Neuronal stem cell (in vitro differentiated cells): ENCODE measurements around the gene DCLRE1C.

Source experiments
- DNase-seq: peaks from one replicate; pipeline ENCODE4 v3.0.0-alpha.2; 2013; ENCODE audit warnings: low spot score
- H2AFZ ChIP-seq: one replicate; pipeline ENCODE4 v1.6.1; 2013; ENCODE audit warnings: mild to moderate bottlenecking, low read length, inconsistent platforms
- H2AK5ac ChIP-seq: 2 replicates; pipeline ENCODE4 v1.6.1; 2013; ENCODE audit warnings: low read depth, mild to moderate bottlenecking, inconsistent platforms, low read length, moderate library complexity, mixed read lengths
- H2BK120ac ChIP-seq: 2 replicates; pipeline ENCODE4 v1.6.1; 2013; ENCODE audit warnings: low read depth, mild to moderate bottlenecking, inconsistent platforms, low read length, moderate library complexity, mixed read lengths
- H2BK12ac ChIP-seq: one replicate; pipeline ENCODE4 v1.6.1; 2013; ENCODE audit warnings: low read length, inconsistent platforms
- H2BK15ac ChIP-seq: 2 replicates; pipeline ENCODE4 v1.6.1; 2013; ENCODE audit warnings: mild to moderate bottlenecking, low read length, inconsistent platforms, mixed read lengths
- H2BK5ac ChIP-seq: one replicate; pipeline ENCODE4 v1.6.1; 2013; ENCODE audit warnings: inconsistent platforms, mild to moderate bottlenecking, low read length, moderate library complexity
- H3K14ac ChIP-seq: one replicate; pipeline ENCODE4 v1.6.1; 2013; ENCODE audit warnings: low read length, inconsistent platforms
- H3K18ac ChIP-seq: 2 replicates; pipeline ENCODE4 v1.6.1; 2013; ENCODE audit warnings: low read length, inconsistent platforms
- H3K23ac ChIP-seq: 2 replicates; pipeline ENCODE4 v1.6.1; 2013; ENCODE audit warnings: low read depth, mild to moderate bottlenecking, mixed read lengths, low read length, inconsistent platforms; ENCODE audit not compliant: poor library complexity
- H3K27ac ChIP-seq: replicated peaks from 3 replicates; pipeline ENCODE4 v1.5.1; 2013; ENCODE audit warnings: low read length, inconsistent platforms
- H3K27me3 ChIP-seq, 3 experiments: 2 replicates each; pipeline ENCODE4 v1.6.1; 2013; ENCODE audit warnings: low read length in 3 of 3, mild to moderate bottlenecking in 2 of 3, inconsistent platforms in 1 of 3, low read depth in 1 of 3, mixed read lengths in 1 of 3, moderate library complexity in 1 of 3; ENCODE audit not compliant: control insufficient read depth in 3 of 3, insufficient read depth in 3 of 3
- H3K36me3 ChIP-seq, 2 donors: replicated peaks in 1 of 2; 2 replicates each; pipeline ENCODE4 v1.6.1; 2013; ENCODE audit warnings: low read length in 2 of 2; ENCODE audit not compliant: control insufficient read depth in 2 of 2, insufficient read depth in 2 of 2
- H3K4ac ChIP-seq: 2 replicates; pipeline ENCODE4 v1.6.1; 2013; ENCODE audit warnings: inconsistent platforms, mild to moderate bottlenecking, low read length, moderate library complexity
- H3K4me1 ChIP-seq, 2 donors: 1 replicate in 1 of 2; 2 replicates in 1 of 2; pipeline ENCODE4 v1.6.1; 2013; ENCODE audit warnings: low read length in 2 of 2, low read depth in 1 of 2; ENCODE audit not compliant: control insufficient read depth in 2 of 2, insufficient read depth in 1 of 2
- H3K4me2 ChIP-seq: one replicate; pipeline ENCODE4 v1.6.1; 2013; ENCODE audit warnings: mild to moderate bottlenecking, low read length, inconsistent platforms; ENCODE audit not compliant: insufficient read depth, poor library complexity, severe bottlenecking
- H3K4me3 ChIP-seq, 2 donors: 2 replicates each; pipeline ENCODE4 v1.5.1; 2013; ENCODE audit warnings: low read length in 2 of 2, mild to moderate bottlenecking in 2 of 2, inconsistent platforms in 1 of 2, moderate library complexity in 1 of 2
- H3K79me1 ChIP-seq: one replicate; pipeline ENCODE4 v1.6.1; 2013; ENCODE audit warnings: low read depth, mild to moderate bottlenecking, inconsistent platforms, low read length, moderate library complexity
- H3K9ac ChIP-seq: one replicate; pipeline ENCODE4 v1.6.1; 2013; ENCODE audit warnings: mild to moderate bottlenecking, low read depth, low read length, inconsistent platforms; ENCODE audit not compliant: poor library complexity
- H3K9me3 ChIP-seq, 2 donors: replicated peaks in 1 of 2; 2 replicates each; pipeline versions ENCODE3 to v1.6.1; 2013; ENCODE audit warnings: low read length in 2 of 2, mild to moderate bottlenecking in 2 of 2, inconsistent platforms in 1 of 2, low read depth in 1 of 2, mixed read lengths in 1 of 2, moderate library complexity in 1 of 2; ENCODE audit not compliant: control insufficient read depth in 2 of 2, insufficient read depth in 1 of 2
- H4K8ac ChIP-seq: one replicate; pipeline ENCODE4 v1.6.1; 2013; ENCODE audit warnings: low read depth, mild to moderate bottlenecking, inconsistent platforms, low read length, moderate library complexity
- H4K91ac ChIP-seq: one replicate; pipeline ENCODE4 v1.6.1; 2013; ENCODE audit warnings: low read length, low read depth, mild to moderate bottlenecking, inconsistent platforms; ENCODE audit not compliant: poor library complexity
- WGBS, 2 donors: extraction: QIAGEN DNeasy Blood & Tissue Kit; methylation state at CpG; one replicate each; pipeline ENCODE4 v1.1.7; 2013; ENCODE audit warnings: missing lambda C conversion rate in 2 of 2, mixed read lengths in 1 of 2; ENCODE audit not compliant: insufficient read length in 2 of 2, insufficient replicate concordance in 1 of 2; ENCODE audit errors: extremely low coverage in 2 of 2; 5-methylcytosine and 5-hydroxymethylcytosine counted together

Gene DCLRE1C

GRCh38 chr10:14891151-14891550, 62.7 kb downstream of the DCLRE1C start:
- WGBS, 2 donors: no CpG with 5 or more reads among the region's 1 CpG
- H3K79me1 ChIP-seq: peaks cover 2% of the 10 kb centered on the region
- H2AFZ ChIP-seq: no peak overlapping the region
- H2BK15ac ChIP-seq: no peak overlapping the region
- no peak overlapping the region for H4K91ac ChIP-seq
- no peaks in the 10 kb centered on the region for H3K27me3 ChIP-seq
- H2BK12ac ChIP-seq: no peak overlapping the region
- DNase-seq: no peak
- H3K4me1 ChIP-seq: peaks cover 0 to 13% of the 10 kb centered on the region in 2 donors
- H3K4me2 ChIP-seq: no peak overlapping the region
- no peak overlapping the region for H2AK5ac ChIP-seq
- H3K27ac ChIP-seq: no peak overlapping the region
- H2BK120ac ChIP-seq: no peak overlapping the region
- no peak overlapping the region for H3K9ac ChIP-seq
- no peak overlapping the region for H4K8ac ChIP-seq
- H3K4me3 ChIP-seq: no peak overlapping the region
- no peak overlapping the region for H3K23ac ChIP-seq
- H3K9me3 ChIP-seq: peaks cover 0 to 4% of the 10 kb centered on the region in 2 donors
- no peak overlapping the region for H3K14ac ChIP-seq
- H3K4ac ChIP-seq: no peak overlapping the region
- H3K18ac ChIP-seq: no peak overlapping the region
- H3K36me3 ChIP-seq: peaks cover 0 to 61% of the 10 kb centered on the region in 2 donors
- no peak overlapping the region for H2BK5ac ChIP-seq

- H4K91ac ChIP-seq: no peak overlapping the region
- no peak overlapping the region for H2BK120ac ChIP-seq
- peaks cover 0 to 67% of the 10 kb centered on the region in 2 donors for H3K36me3 ChIP-seq
- H3K27ac ChIP-seq: no peak overlapping the region
- H3K14ac ChIP-seq: no peak overlapping the region
- H2BK5ac ChIP-seq: no peak overlapping the region
- no peak overlapping the region for H2AK5ac ChIP-seq
- no peak overlapping the region for H3K18ac ChIP-seq
- H3K9ac ChIP-seq: no peak overlapping the region
- no peak overlapping the region for H3K4me3 ChIP-seq
- DNase-seq: no peak
- no peaks in the 10 kb centered on the region for H3K27me3 ChIP-seq
- H3K4me2 ChIP-seq: no peak overlapping the region
- no peak overlapping the region for H2BK12ac ChIP-seq
- H2BK15ac ChIP-seq: no peak overlapping the region
- no peak overlapping the region for H3K23ac ChIP-seq
- H3K9me3 ChIP-seq: peaks cover 0 to 16% of the 10 kb centered on the region in 2 donors
- peaks cover 0 to 15% of the 10 kb centered on the region in 2 donors for H3K4me1 ChIP-seq
- WGBS, 2 donors: no CpG with 5 or more reads among the region's 2 CpGs
- no peak overlapping the region for H3K4ac ChIP-seq
- no peak overlapping the region for H4K8ac ChIP-seq
- no peak overlapping the region for H2AFZ ChIP-seq
- no peaks in the 10 kb centered on the region for H3K79me1 ChIP-seq
Observed at GRCh38 chr10:14889318-14889717, 64.6 kb downstream of the DCLRE1C start.

- no CpG with 5 or more reads among the region's 3 CpGs for WGBS, 2 donors
- Histone ChIP-seq H3K36me3 (peaks cover 6 to 75% of the 10 kb centered on the region in 2 donors), H2AK5ac (no peak overlapping the region)
Observed at GRCh38 chr10:14884082-14884481, 69.8 kb downstream of the DCLRE1C start.

GRCh38 chr10:14880229-14880628, 73.7 kb downstream of the DCLRE1C start:
- H3K18ac ChIP-seq: no peak overlapping the region
- H3K27me3 ChIP-seq: no peaks in the 10 kb centered on the region
- H2BK12ac ChIP-seq: no peak overlapping the region
- H3K9ac ChIP-seq: no peak overlapping the region
- H2BK15ac ChIP-seq: no peak overlapping the region
- H2AK5ac ChIP-seq: no peak overlapping the region
- peak overlapping the region; percentile 77 to 86 for H3K4me3 ChIP-seq
- H3K36me3 ChIP-seq: peaks cover 6 to 41% of the 10 kb centered on the region in 2 donors
- H4K91ac ChIP-seq: no peak overlapping the region
- WGBS, 2 donors: no CpG with 5 or more reads among the region's 7 CpGs
- peaks cover 0 to 10% of the 10 kb centered on the region in 2 donors for H3K9me3 ChIP-seq
- peaks cover 4 to 7% of the 10 kb centered on the region in 2 donors for H3K4me1 ChIP-seq
- DNase-seq: no peak
- no peak overlapping the region for H2AFZ ChIP-seq
- no peak overlapping the region for H2BK120ac ChIP-seq
- H3K4ac ChIP-seq: no peak overlapping the region
- peak overlapping the region; percentile 59 for H3K4me2 ChIP-seq
- H3K79me1 ChIP-seq: no peaks in the 10 kb centered on the region
- no peak overlapping the region for H4K8ac ChIP-seq
- H2BK5ac ChIP-seq: no peak overlapping the region
- H3K14ac ChIP-seq: no peak overlapping the region
- no peak overlapping the region for H3K27ac ChIP-seq
- no peak overlapping the region for H3K23ac ChIP-seq

More at GRCh38 chr10:14884082-14884481, 69.8 kb downstream of the DCLRE1C start:
- Histone ChIP-seq H3K14ac (no peak overlapping the region), H2BK15ac (no peak overlapping the region), H3K27me3 (no peaks in the 10 kb centered on the region), H3K27ac (no peak overlapping the region), H3K9me3 (peaks cover 0 to 23% of the 10 kb centered on the region in 2 donors), H2BK12ac (no peak overlapping the region), H2AFZ (no peak overlapping the region), H4K8ac (no peak overlapping the region), H3K23ac (no peak overlapping the region), H2BK120ac (no peak overlapping the region), H4K91ac (no peak overlapping the region), H2BK5ac (no peak overlapping the region), H3K79me1 (no peaks in the 10 kb centered on the region), H3K4ac (no peak overlapping the region), H3K4me1 (peaks cover 3 to 19% of the 10 kb centered on the region in 2 donors), H3K4me2 (no peak overlapping the region), H3K9ac (no peak overlapping the region), H3K4me3 (no peak overlapping the region), H3K18ac (no peak overlapping the region)
- DNase-seq: no peak
